CD14-positive monocyte (primary cell): ENCODE measurements around the gene SDE2. TPM values are rescaled to one million over a fixed set of nuclear protein-coding genes. Genes with fewer than 3 reads are reported as not detected.
A peak's percentile ranks its signal among the peaks of the same experiment; 100 is the strongest.

Experiments
- DNase-seq, 3 donors: peaks; one replicate each; pipeline ENCODE4 v3.0.0-alpha.2; 2011 to 2022
- H2AFZ ChIP-seq: 2 replicates; pipeline ENCODE4 v1.6.0; 2012; ENCODE audit warnings: mild to moderate bottlenecking, low read depth, low read length, inconsistent platforms; ENCODE audit not compliant: insufficient read depth, poor library complexity, severe bottlenecking
- H3K27ac ChIP-seq, 2 donors: 1 replicate in 1 of 2; 2 replicates in 1 of 2; pipeline ENCODE4 v1.5.1; 2012 to 2013; ENCODE audit warnings: low read length in 2 of 2, control low read depth in 1 of 2, inconsistent platforms in 1 of 2, low read depth in 1 of 2, mild to moderate bottlenecking in 1 of 2
- H3K27me3 ChIP-seq, 2 donors: one replicate each; pipeline versions ENCODE4 v1.6.0 to v1.6.1; 2011 to 2013; ENCODE audit warnings: low read length in 2 of 2; ENCODE audit not compliant: control insufficient read depth in 2 of 2, insufficient read depth in 2 of 2
- H3K36me3 ChIP-seq, 2 donors: replicated peaks in 1 of 2; 1 replicate in 1 of 2; 2 replicates in 1 of 2; pipeline versions ENCODE4 v1.5.1 to v1.6.1; 2012 to 2013; ENCODE audit warnings: low read length in 2 of 2, control low read depth in 1 of 2, inconsistent platforms in 1 of 2, mild to moderate bottlenecking in 1 of 2; ENCODE audit not compliant: insufficient read depth in 2 of 2, control insufficient read depth in 1 of 2
- H3K4me1 ChIP-seq, 2 donors: 1 replicate in 1 of 2; 2 replicates in 1 of 2; pipeline versions ENCODE4 v1.5.1 to v1.6.1; 2012 to 2013; ENCODE audit warnings: low read length in 2 of 2, control low read depth in 1 of 2, inconsistent platforms in 1 of 2, mild to moderate bottlenecking in 1 of 2, moderate library complexity in 1 of 2; ENCODE audit not compliant: insufficient read depth in 2 of 2, control insufficient read depth in 1 of 2
- H3K4me2 ChIP-seq: replicated peaks from 2 replicates; pipeline ENCODE3; 2012; ENCODE audit warnings: low read length, moderate library complexity, mild to moderate bottlenecking; ENCODE audit not compliant: poor library complexity, severe bottlenecking; ENCODE audit errors: extremely low read depth
- H3K4me3 ChIP-seq, 3 experiments: fragments of 200-600 bp in 1 of 3; sonication (generic) in 1 of 3; replicated peaks in 1 of 3; 1 replicate in 2 of 3; 2 replicates in 1 of 3; pipeline ENCODE4 v1.5.1; 2011 to 2013; ENCODE audit warnings: low read length in 3 of 3, mild to moderate bottlenecking in 3 of 3, control low read depth in 2 of 3, low read depth in 2 of 3, inconsistent platforms in 1 of 3, moderate library complexity in 1 of 3
- H3K79me2 ChIP-seq: 2 replicates; pipeline ENCODE4 v1.6.0; 2012; ENCODE audit warnings: mild to moderate bottlenecking, control low read depth, inconsistent platforms, low read length, moderate library complexity; ENCODE audit not compliant: insufficient read depth
- H3K9ac ChIP-seq: 2 replicates; pipeline ENCODE4 v1.6.0; 2017; ENCODE audit warnings: low read length, mild to moderate bottlenecking; ENCODE audit not compliant: insufficient read depth, poor library complexity, severe bottlenecking
- H3K9me3 ChIP-seq, 2 donors: replicated peaks in 1 of 2; 1 replicate in 1 of 2; 2 replicates in 1 of 2; pipeline versions ENCODE4 v1.5.1 to v1.6.1; 2012 to 2013; ENCODE audit warnings: low read length in 2 of 2, control low read depth in 1 of 2; ENCODE audit not compliant: control insufficient read depth in 1 of 2, insufficient read depth in 1 of 2
- H4K20me1 ChIP-seq: 2 replicates; pipeline ENCODE4 v1.6.0; 2012; ENCODE audit warnings: mild to moderate bottlenecking, low read length, control low read depth, moderate library complexity; ENCODE audit not compliant: insufficient read depth
- H3K27ac Mint-ChIP-seq, 7 donors: one replicate each; pipeline ENCODE4 v1.8.0; 2020; ENCODE audit warnings: mild to moderate bottlenecking in 7 of 7, mixed read lengths in 7 of 7, moderate library complexity in 6 of 7, inconsistent platforms in 2 of 7
- H3K27me3 Mint-ChIP-seq, 3 donors: one replicate each; pipeline ENCODE4 v1.8.0; 2021 to 2022; ENCODE audit warnings: low read depth in 3 of 3, mild to moderate bottlenecking in 3 of 3, mixed read lengths in 3 of 3, moderate library complexity in 3 of 3, inconsistent platforms in 1 of 3
- H3K36me3 Mint-ChIP-seq, 2 donors: one replicate each; pipeline ENCODE4 v1.8.0; 2020; ENCODE audit warnings: mixed read lengths in 2 of 2, inconsistent platforms in 1 of 2, mild to moderate bottlenecking in 1 of 2
- H3K4me1 Mint-ChIP-seq: one replicate; pipeline ENCODE4 v1.8.0; 2020; ENCODE audit warnings: mild to moderate bottlenecking, mixed read lengths
- H3K4me3 Mint-ChIP-seq, 2 donors: one replicate each; pipeline ENCODE4 v1.8.0; 2020; ENCODE audit warnings: mild to moderate bottlenecking in 2 of 2, mixed read lengths in 2 of 2, moderate library complexity in 1 of 2
- H3K9me3 Mint-ChIP-seq, 7 donors: one replicate each; pipeline ENCODE4 v1.8.0; 2020 to 2022; ENCODE audit warnings: mixed read lengths in 7 of 7, mild to moderate bottlenecking in 6 of 7, moderate library complexity in 6 of 7, inconsistent platforms in 2 of 7
- CTCF ChIP-seq: fragments of 200-600 bp; IDR thresholded peaks from one replicate; pipeline ENCODE4 v1.8.0; 2022; ENCODE audit warnings: antibody characterized with exemption, mild to moderate bottlenecking
- WGBS: methylation state at CpG from one replicate; pipeline ENCODE4 v1.1.5; 2013; ENCODE audit warnings: missing lambda C conversion rate; ENCODE audit not compliant: insufficient coverage; 5-methylcytosine and 5-hydroxymethylcytosine counted together
- intact Hi-C, 2 donors: fragments of 100-400 bp; cut with micrococcal nuclease; formaldehyde crosslinking; loops; one replicate each; pipeline versions ENCODE4 v1.15.0 to v1.15.1; 2023
- polyA plus RNA-seq, 3 donors: library from polyadenylated mRNA; depleted of rRNA in 1 of 3; unstranded in 2 of 3; stranded (reverse) in 1 of 3; fragments of 300-500 nt in 2 of 3; fragments of >200 nt in 1 of 3; fragmentation: Illumina TruSeq in 2 of 3; gene quantifications; 1 replicate in 2 of 3; 2 replicates in 1 of 3; pipeline ENCODE4 v1.2.3, GENCODE V29; 2012 to 2021

SDE2 gene
- polyA plus RNA-seq, 3 donors = 6.8 to 18.0 (median 8.4) TPM

DNA sequence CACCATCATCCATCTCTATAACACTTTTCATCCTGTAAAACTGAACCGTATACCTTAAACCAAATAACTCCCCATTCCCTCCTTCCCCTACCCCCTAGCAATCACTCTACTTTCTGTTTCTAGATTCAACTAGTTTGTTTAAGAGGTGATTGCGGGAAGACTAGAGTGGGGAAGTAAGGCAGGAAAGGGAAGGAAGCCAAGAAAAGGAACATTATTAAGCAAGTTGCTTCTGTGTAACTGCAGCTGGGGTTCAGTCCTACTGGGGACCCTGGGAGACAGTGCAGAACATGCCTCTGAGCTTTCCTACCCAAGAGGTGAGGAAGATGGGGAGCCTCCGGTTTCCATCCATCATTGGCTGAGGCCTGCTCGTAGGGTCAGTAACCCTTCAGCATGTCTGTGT lies 34.4 kb upstream of the SDE2 start:
- Mint-ChIP-seq H3K4me1 (peaks cover 73% of the 10 kb centered on the region), H3K9me3 (peaks cover 0 to 7% (median 0%) of the 10 kb centered on the region in 7 donors), H3K36me3 (peaks cover 1 to 4% of the 10 kb centered on the region in 2 donors), H3K27me3 (peaks cover 0 to 4% (median 3%) of the 10 kb centered on the region in 3 donors), H3K27ac (peak overlapping the region; percentile 95 to 98 (median 97)), H3K4me3 (peak overlapping the region; percentile 58 to 76)
- H3K4me1 ChIP-seq = peaks cover 74 to 82% of the 10 kb centered on the region in 2 donors
- peak overlapping the region; percentile 66 for H3K4me2 ChIP-seq
- no peaks in the 10 kb centered on the region for H3K79me2 ChIP-seq
- no peak for TF ChIP-seq CTCF
- WGBS = 6% methylated on average over 3 of the region's 4 CpGs
- peak overlapping the region; percentile 22 to 73 (median 50) for H3K4me3 ChIP-seq
- DNase-seq = peak; percentile 38 to 84 (median 79)
- intact Hi-C loops = loop anchor here in 1 of 2 donors (2.0 kb wide), 1 partner anchor 31 kb away; no protein-coding TSS in a partner anchor
- H3K9ac ChIP-seq = peak overlapping the region; percentile 58
- H3K27me3 ChIP-seq = no peaks in the 10 kb centered on the region
- no peaks in the 10 kb centered on the region for H3K9me3 ChIP-seq
- peak overlapping the region; percentile 90 to 96 for H3K27ac ChIP-seq
- no peak overlapping the region for H2AFZ ChIP-seq
- no peaks in the 10 kb centered on the region for H4K20me1 ChIP-seq
- H3K36me3 ChIP-seq = no peaks in the 10 kb centered on the region

GRCh38 chr1:226029568-226030225 lies 30.6 kb upstream of the SDE2 start:
- TF ChIP-seq CTCF = no peak
- H3K4me1 Mint-ChIP-seq = peaks cover 69% of the 10 kb centered on the region
- intact Hi-C loops = loop anchor here (5.0 kb wide), 1 partner anchor 33 kb away; the partner anchor contains the start of gene H3-3A (in 2 of the 2)
- peaks cover 69 to 73% of the 10 kb centered on the region in 2 donors for H3K4me1 ChIP-seq
- peak overlapping the region; percentile 93 to 96 (median 95) for H3K27ac Mint-ChIP-seq
- WGBS = 100% methylated on average over 2 of the region's 7 CpGs
- H3K36me3 ChIP-seq = no peaks in the 10 kb centered on the region
- H2AFZ ChIP-seq = no peak overlapping the region
- peak overlapping the region; percentile 43 for H3K4me2 ChIP-seq
- no peaks in the 10 kb centered on the region for H3K9me3 ChIP-seq
- H3K27me3 Mint-ChIP-seq = peaks cover 0 to 5% (median 5%) of the 10 kb centered on the region in 3 donors
- peaks cover 0 to 4% of the 10 kb centered on the region in 2 donors for H3K36me3 Mint-ChIP-seq
- DNase-seq = no peak
- H3K4me3 ChIP-seq = peak overlapping the region in 1 of 3 experiments; percentile 32
- no peaks in the 10 kb centered on the region for H4K20me1 ChIP-seq
- no peak overlapping the region for H3K4me3 Mint-ChIP-seq
- no peaks in the 10 kb centered on the region for H3K27me3 ChIP-seq
- peak overlapping the region; percentile 76 to 93 for H3K27ac ChIP-seq
- H3K9me3 Mint-ChIP-seq = peaks cover 0 to 7% (median 0%) of the 10 kb centered on the region in 7 donors
- no peaks in the 10 kb centered on the region for H3K79me2 ChIP-seq
- H3K9ac ChIP-seq = peak overlapping the region; percentile 16
